Mucosa of stomach (tissue), 1 donor: ENCODE results near the gene MALRD1.

Source experiments
- H3K27me3 ChIP-seq: one replicate; pipeline ENCODE4 v1.7.0; 2013; ENCODE audit warnings: mild to moderate bottlenecking, low read length; ENCODE audit not compliant: control insufficient read depth, insufficient read depth
- H3K36me3 ChIP-seq: one replicate; pipeline ENCODE4 v1.7.0; 2013; ENCODE audit warnings: low read length; ENCODE audit not compliant: control insufficient read depth, insufficient read depth
- H3K4me1 ChIP-seq: one replicate; pipeline ENCODE4 v1.7.0; 2013; ENCODE audit warnings: mild to moderate bottlenecking, low read length; ENCODE audit not compliant: control insufficient read depth, insufficient read depth
- H3K4me3 ChIP-seq: one replicate; pipeline ENCODE4 v1.7.0; 2013; ENCODE audit warnings: low read length
- H3K9ac ChIP-seq: one replicate; pipeline ENCODE4 v1.7.0; 2013; ENCODE audit warnings: mild to moderate bottlenecking, low read length, moderate library complexity
- H3K9me3 ChIP-seq: one replicate; pipeline ENCODE4 v1.7.0; 2013; ENCODE audit warnings: mild to moderate bottlenecking, low read length, moderate library complexity; ENCODE audit not compliant: control insufficient read depth
- donor health status: Pancreatic carcinoma.

Gene MALRD1

GRCh38 chr10:19651549-19651948 is 602.9 kb downstream of the MALRD1 start:
- no peaks in the 10 kb centered on the region for H3K36me3 ChIP-seq
- no peak overlapping the region for H3K9ac ChIP-seq
- H3K27me3 ChIP-seq = no peaks in the 10 kb centered on the region
- no peaks in the 10 kb centered on the region for H3K4me1 ChIP-seq
- H3K9me3 ChIP-seq = no peaks in the 10 kb centered on the region
- no peak overlapping the region for H3K4me3 ChIP-seq

DNA sequence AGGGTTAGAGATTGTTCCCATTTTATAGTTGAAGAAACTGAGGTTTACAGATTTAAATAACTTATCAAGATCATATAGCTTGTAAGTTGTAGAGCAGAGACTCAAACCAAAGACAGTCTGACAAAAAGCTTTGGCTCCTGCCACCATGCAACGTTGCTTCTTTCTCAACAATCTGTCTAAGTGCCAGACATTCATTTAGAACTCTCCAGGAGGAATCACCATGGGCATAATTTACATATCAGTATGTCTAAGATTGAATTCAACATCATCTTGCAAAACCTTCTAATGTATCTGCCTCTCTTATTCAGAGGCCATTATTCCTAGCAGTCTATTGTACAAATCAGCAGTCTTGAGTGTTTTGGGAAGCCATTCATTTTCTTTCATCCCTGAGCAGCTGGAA is 604.1 kb downstream of the MALRD1 start:
- Histone ChIP-seq H3K9me3 (no peaks in the 10 kb centered on the region), H3K4me1 (no peaks in the 10 kb centered on the region), H3K4me3 (no peak overlapping the region), H3K9ac (no peak overlapping the region), H3K27me3 (no peaks in the 10 kb centered on the region), H3K36me3 (no peaks in the 10 kb centered on the region)

GRCh38 chr10:19653931-19654330 is 605.3 kb downstream of the MALRD1 start:
- H3K4me3 ChIP-seq = no peak overlapping the region
- H3K4me1 ChIP-seq = no peaks in the 10 kb centered on the region

GRCh38 chr10:19654576-19654975 is 606.0 kb downstream of the MALRD1 start:
- Histone ChIP-seq H3K27me3 (no peaks in the 10 kb centered on the region), H3K4me1 (no peaks in the 10 kb centered on the region), H3K36me3 (no peaks in the 10 kb centered on the region), H3K9me3 (no peaks in the 10 kb centered on the region), H3K9ac (no peak overlapping the region), H3K4me3 (no peak overlapping the region)

More at GRCh38 chr10:19653931-19654330, 605.3 kb downstream of the MALRD1 start:
- no peak overlapping the region for H3K9ac ChIP-seq
- H3K9me3 ChIP-seq = no peaks in the 10 kb centered on the region
- H3K27me3 ChIP-seq = no peaks in the 10 kb centered on the region
- no peaks in the 10 kb centered on the region for H3K36me3 ChIP-seq

DNA sequence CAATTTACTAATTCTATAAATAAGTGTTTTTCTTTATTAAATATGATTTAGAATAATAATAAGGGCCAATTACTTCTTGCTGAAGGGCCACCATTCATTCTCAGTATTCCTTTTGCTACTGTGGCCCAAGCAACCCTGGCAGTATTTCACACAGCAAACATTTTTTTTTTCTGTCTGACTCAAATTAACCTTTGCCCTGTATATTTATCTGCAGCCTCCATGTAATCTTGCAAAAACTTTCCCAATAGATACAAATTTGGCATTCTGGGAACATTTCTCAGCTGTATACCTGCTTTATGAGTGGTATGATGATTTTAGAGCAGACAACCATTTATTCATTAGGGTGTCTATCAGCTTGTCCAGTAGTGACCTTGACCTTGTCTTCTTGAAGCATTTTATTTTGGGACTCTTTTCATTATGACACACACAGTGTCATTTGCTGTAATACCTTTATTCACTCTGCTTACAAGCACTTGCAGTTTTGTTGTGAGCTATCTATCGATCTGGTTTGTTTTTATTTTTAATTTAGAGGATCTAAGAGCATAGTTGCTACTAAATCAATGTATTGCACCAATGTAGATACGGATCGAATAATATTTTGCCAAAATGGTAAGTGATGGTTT is 607.9 kb downstream of the MALRD1 start:
- H3K4me3 ChIP-seq = no peak overlapping the region
- no peak overlapping the region for H3K9ac ChIP-seq
- no peaks in the 10 kb centered on the region for H3K4me1 ChIP-seq
- H3K27me3 ChIP-seq = no peaks in the 10 kb centered on the region
- no peaks in the 10 kb centered on the region for H3K36me3 ChIP-seq
- H3K9me3 ChIP-seq = no peaks in the 10 kb centered on the region

- no peaks in the 10 kb centered on the region for H3K27me3 ChIP-seq
- no peaks in the 10 kb centered on the region for H3K36me3 ChIP-seq
- H3K9me3 ChIP-seq = no peaks in the 10 kb centered on the region
- H3K4me3 ChIP-seq = no peak overlapping the region
- no peak overlapping the region for H3K9ac ChIP-seq
- no peaks in the 10 kb centered on the region for H3K4me1 ChIP-seq
These were observed 609.5 kb downstream of the MALRD1 start for GRCh38 chr10:19658131-19658530.

GRCh38 chr10:19658622-19659233 is 610.1 kb downstream of the MALRD1 start:
- Histone ChIP-seq H3K4me3 (no peak overlapping the region), H3K36me3 (no peaks in the 10 kb centered on the region), H3K4me1 (no peaks in the 10 kb centered on the region), H3K9ac (no peak overlapping the region), H3K9me3 (no peaks in the 10 kb centered on the region), H3K27me3 (no peaks in the 10 kb centered on the region)

- Histone ChIP-seq H3K27me3 (no peaks in the 10 kb centered on the region), H3K36me3 (no peaks in the 10 kb centered on the region), H3K4me1 (no peaks in the 10 kb centered on the region), H3K9me3 (no peaks in the 10 kb centered on the region), H3K4me3 (no peak overlapping the region), H3K9ac (no peak overlapping the region)
These were observed 611.5 kb downstream of the MALRD1 start for GRCh38 chr10:19659920-19660655.

DNA sequence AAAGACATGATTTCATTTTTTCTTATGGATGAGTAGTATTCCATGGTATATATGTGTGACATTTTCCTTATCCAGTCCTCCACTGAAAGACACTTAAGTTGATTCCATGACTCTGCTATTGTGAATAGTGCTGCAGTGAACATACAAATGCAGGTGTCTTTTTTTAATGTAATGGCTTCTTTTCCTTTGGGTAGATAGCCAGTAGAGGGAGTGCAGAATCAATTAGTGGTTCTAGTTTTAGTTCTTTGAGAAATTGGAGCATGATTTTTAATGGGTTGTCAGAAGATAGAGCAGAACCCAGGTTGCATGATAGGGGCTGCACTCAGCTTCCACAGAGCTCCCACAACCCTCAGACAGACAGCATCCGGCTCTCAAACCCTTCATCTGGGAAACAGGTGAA is 614.7 kb downstream of the MALRD1 start:
- H3K9ac ChIP-seq = no peak overlapping the region
- H3K4me3 ChIP-seq = no peak overlapping the region
- H3K27me3 ChIP-seq = no peaks in the 10 kb centered on the region
- no peaks in the 10 kb centered on the region for H3K9me3 ChIP-seq
- no peaks in the 10 kb centered on the region for H3K4me1 ChIP-seq
- no peaks in the 10 kb centered on the region for H3K36me3 ChIP-seq

DNA sequence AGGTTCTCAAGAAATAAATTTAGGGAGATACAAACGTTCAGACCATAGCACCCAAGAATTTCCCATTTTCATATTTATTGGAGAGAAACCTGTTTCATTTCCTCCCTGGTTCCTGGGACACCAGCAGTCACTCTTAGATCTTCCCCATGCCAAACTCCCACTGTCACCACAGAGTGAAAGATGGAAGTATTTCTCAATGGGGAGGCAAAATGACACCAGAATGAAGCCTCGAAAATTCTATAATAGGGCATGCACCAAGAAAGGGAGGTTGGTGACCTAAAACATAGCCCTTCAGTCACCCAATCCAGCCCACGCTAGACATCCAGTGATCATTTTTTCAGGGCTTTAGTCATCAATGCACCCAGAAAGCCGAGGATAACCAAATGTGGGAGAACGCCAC is 619.5 kb downstream of the MALRD1 start:
- Histone ChIP-seq H3K27me3 (no peaks in the 10 kb centered on the region), H3K4me1 (no peaks in the 10 kb centered on the region), H3K9me3 (no peaks in the 10 kb centered on the region), H3K9ac (no peak overlapping the region), H3K36me3 (no peaks in the 10 kb centered on the region), H3K4me3 (no peak overlapping the region)

DNA sequence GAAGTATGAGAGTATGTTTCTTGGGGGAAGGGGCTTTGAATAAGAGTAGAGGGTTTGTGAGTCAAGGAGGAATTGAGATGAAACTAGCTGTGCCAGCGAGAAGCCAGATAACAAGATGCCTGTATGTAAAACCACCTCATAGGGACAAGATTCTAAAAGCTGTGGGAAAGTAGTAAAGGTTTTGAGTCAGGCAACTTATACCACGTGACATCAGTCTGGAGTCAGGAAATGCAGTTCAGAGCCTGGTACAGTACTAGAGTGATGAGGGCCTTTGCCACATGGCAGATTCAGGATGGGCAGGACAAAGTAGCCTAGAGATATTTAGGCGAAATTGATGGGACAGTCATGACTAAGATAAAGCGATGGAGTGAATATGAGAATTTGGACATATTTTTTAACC is 627.5 kb downstream of the MALRD1 start:
- no peak overlapping the region for H3K4me3 ChIP-seq
- no peaks in the 10 kb centered on the region for H3K9me3 ChIP-seq

GRCh38 chr10:19683356-19683755 is 634.8 kb downstream of the MALRD1 start:
- Histone ChIP-seq H3K27me3 (no peaks in the 10 kb centered on the region), H3K4me1 (no peaks in the 10 kb centered on the region), H3K9me3 (no peaks in the 10 kb centered on the region), H3K36me3 (no peaks in the 10 kb centered on the region), H3K4me3 (no peak overlapping the region), H3K9ac (no peak overlapping the region)

More for the DNA sequence above, 627.5 kb downstream of the MALRD1 start:
- H3K27me3 ChIP-seq = no peaks in the 10 kb centered on the region
- no peak overlapping the region for H3K9ac ChIP-seq
- no peaks in the 10 kb centered on the region for H3K36me3 ChIP-seq
- H3K4me1 ChIP-seq = no peaks in the 10 kb centered on the region
